MM.1S (cell line): ENCODE data around the gene ANKRD9.

ENCODE experiments used
- DNase-seq: peaks from one replicate; pipeline ENCODE4 v3.0.0-alpha.2; 2015
- H2AFZ ChIP-seq: fragments of 300-600 bp; sonication (generic); 2 replicates; pipeline ENCODE4 v1.6.0; 2016; ENCODE audit warnings: antibody characterized with exemption, low read length
- H3F3A ChIP-seq: fragments of 300-600 bp; sonication (generic); 2 replicates; pipeline ENCODE4 v1.6.1; 2016; ENCODE audit warnings: mild to moderate bottlenecking, antibody characterized with exemption, low read length, moderate library complexity, mixed read lengths; ENCODE audit not compliant: insufficient read depth
- H3K27ac ChIP-seq: fragments of 300-600 bp; sonication (generic); 2 replicates; pipeline ENCODE4 v1.5.1; 2016; ENCODE audit warnings: mild to moderate bottlenecking, low read length
- H3K27me3 ChIP-seq: fragments of 300-600 bp; sonication (generic); replicated peaks from 2 replicates; pipeline ENCODE4 v1.6.0; 2016; ENCODE audit warnings: low read length; ENCODE audit not compliant: insufficient read depth
- H3K36me3 ChIP-seq: fragments of 300-600 bp; sonication (generic); replicated peaks from 2 replicates; pipeline ENCODE4 v1.6.1; 2016; ENCODE audit warnings: mild to moderate bottlenecking, low read length, mixed read lengths; ENCODE audit not compliant: insufficient read depth
- H3K4me1 ChIP-seq: fragments of 300-600 bp; sonication (generic); 2 replicates; pipeline ENCODE4 v1.6.1; 2016; ENCODE audit warnings: low read length, mixed read lengths
- H3K4me2 ChIP-seq: fragments of 300-600 bp; sonication (generic); 2 replicates; pipeline ENCODE4 v1.6.0; 2016; ENCODE audit warnings: low read depth, low read length
- H3K4me3 ChIP-seq: fragments of 300-600 bp; sonication (generic); 2 replicates; pipeline ENCODE4 v1.5.1; 2016; ENCODE audit warnings: low read length, mixed read lengths
- H3K79me2 ChIP-seq: fragments of 300-600 bp; sonication (generic); 2 replicates; pipeline ENCODE4 v1.6.1; 2016; ENCODE audit warnings: mixed run types, low read length, mixed read lengths
- H3K9ac ChIP-seq: fragments of 300-600 bp; sonication (generic); 2 replicates; pipeline ENCODE4 v1.6.1; 2016; ENCODE audit warnings: low read length, mixed read lengths
- H3K9me2 ChIP-seq: fragments of 300-600 bp; sonication (generic); replicated peaks from 2 replicates; pipeline ENCODE4 v1.6.1; 2016; ENCODE audit warnings: mild to moderate bottlenecking, low read length, mixed read lengths; ENCODE audit not compliant: insufficient read depth
- H3K9me3 ChIP-seq: fragments of 300-600 bp; sonication (generic); replicated peaks from 2 replicates; pipeline ENCODE4 v1.6.1; 2016; ENCODE audit warnings: mild to moderate bottlenecking, low read length, mixed read lengths; ENCODE audit not compliant: insufficient read depth
- H4K20me1 ChIP-seq: fragments of 300-600 bp; sonication (generic); 2 replicates; pipeline ENCODE4 v1.6.1; 2016; ENCODE audit warnings: mild to moderate bottlenecking, low read length, moderate library complexity, mixed read lengths; ENCODE audit not compliant: insufficient read depth
- CTCF ChIP-seq: fragments of 300-600 bp; sonication (generic); IDR thresholded peaks from 2 replicates; pipeline ENCODE4 v1.5.1; 2016; ENCODE audit warnings: antibody characterized with exemption, low read length, mixed read lengths
- EZH2 ChIP-seq: fragments of 300-600 bp; sonication (generic); optimal IDR thresholded peaks from 2 replicates; pipeline ENCODE3; 2017; ENCODE audit warnings: low read depth, mild to moderate bottlenecking, antibody characterized with exemption, low read length, mixed read lengths
- EZH2phosphoT487 ChIP-seq: fragments of 300-600 bp; sonication (generic); IDR thresholded peaks from 2 replicates; pipeline ENCODE4 v1.6.1; 2018; ENCODE audit warnings: antibody characterized with exemption, low read length

Gene ANKRD9

GRCh38 chr14:102548616-102549240 is 39.2 kb upstream of the ANKRD9 start:
- Histone ChIP-seq H3K27me3 (peaks cover 16% of the 10 kb centered on the region), H3K9me2 (no peaks in the 10 kb centered on the region), H3K79me2 (no peaks in the 10 kb centered on the region), H3F3A (no peaks in the 10 kb centered on the region), H2AFZ (no peak overlapping the region), H3K4me3 (no peak overlapping the region), H4K20me1 (no peaks in the 10 kb centered on the region), H3K9ac (no peak overlapping the region), H3K36me3 (no peaks in the 10 kb centered on the region), H3K4me1 (no peaks in the 10 kb centered on the region), H3K27ac (no peak overlapping the region), H3K4me2 (no peak overlapping the region), H3K9me3 (no peaks in the 10 kb centered on the region)
- DNase-seq = no peak
- TF ChIP-seq EZH2 = no peak
- no peak for TF ChIP-seq CTCF
- no peak for TF ChIP-seq EZH2phosphoT487

- H3K4me2 ChIP-seq = no peak overlapping the region
- H2AFZ ChIP-seq = no peak overlapping the region
- H3K36me3 ChIP-seq = no peaks in the 10 kb centered on the region
- H3K4me3 ChIP-seq = no peak overlapping the region
- H3K4me1 ChIP-seq = no peaks in the 10 kb centered on the region
- H3K9ac ChIP-seq = no peak overlapping the region
- H3K79me2 ChIP-seq = no peaks in the 10 kb centered on the region
- no peaks in the 10 kb centered on the region for H3K9me3 ChIP-seq
- no peaks in the 10 kb centered on the region for H3F3A ChIP-seq
- no peaks in the 10 kb centered on the region for H4K20me1 ChIP-seq
- H3K9me2 ChIP-seq = no peaks in the 10 kb centered on the region
- H3K27ac ChIP-seq = no peak overlapping the region
- no peak for DNase-seq
- no peak for TF ChIP-seq CTCF
- TF ChIP-seq EZH2 = no peak
- TF ChIP-seq EZH2phosphoT487 = no peak
- peaks cover 16% of the 10 kb centered on the region for H3K27me3 ChIP-seq
Measured at GRCh38 chr14:102545461-102546265, 36.1 kb upstream of the ANKRD9 start.

GRCh38 chr14:102544747-102545460 is 35.3 kb upstream of the ANKRD9 start:
- no peak for TF ChIP-seq EZH2
- no peaks in the 10 kb centered on the region for H3K9me3 ChIP-seq
- no peak overlapping the region for H3K27ac ChIP-seq
- H3K9me2 ChIP-seq = no peaks in the 10 kb centered on the region
- peaks cover 16% of the 10 kb centered on the region for H3K27me3 ChIP-seq
- no peak for DNase-seq
- H3K79me2 ChIP-seq = no peaks in the 10 kb centered on the region
- no peaks in the 10 kb centered on the region for H3K36me3 ChIP-seq
- H2AFZ ChIP-seq = no peak overlapping the region
- no peaks in the 10 kb centered on the region for H3K4me1 ChIP-seq
- H3K4me2 ChIP-seq = no peak overlapping the region
- no peaks in the 10 kb centered on the region for H3F3A ChIP-seq
- H4K20me1 ChIP-seq = no peaks in the 10 kb centered on the region
- no peak overlapping the region for H3K4me3 ChIP-seq
- H3K9ac ChIP-seq = no peak overlapping the region
